ENCODE results near the gene ANKRD13C. TPM values are rescaled to one million over a fixed set of nuclear protein-coding genes. Genes with fewer than 3 reads are reported as not detected.

The ANKRD13C gene
- total RNA-seq, result 30.2 TPM

GRCh38 chr1:70354332-70355110 is at the start of gene ANKRD13C:
ANKRD13C (minus strand) TSS chr1:70354722; CDS start chr1:70354408, 314 bp downstream.
- H3K4me1 ChIP-seq, result peaks cover 3 to 34% of the 10 kb centered on the region in 2 donors
- DNase-seq (ENCODE audit: low spot score in 2 of 2), result peak; percentile 86 to 98
- intact Hi-C loops (cut with DNase I), result loop anchor here (1.0 to 10.0 kb wide), 5 partner anchors 57 to 728 kb away; partner anchors contain the start of genes CTH, LRRC40, PTGER3 and SRSF11

DNA sequence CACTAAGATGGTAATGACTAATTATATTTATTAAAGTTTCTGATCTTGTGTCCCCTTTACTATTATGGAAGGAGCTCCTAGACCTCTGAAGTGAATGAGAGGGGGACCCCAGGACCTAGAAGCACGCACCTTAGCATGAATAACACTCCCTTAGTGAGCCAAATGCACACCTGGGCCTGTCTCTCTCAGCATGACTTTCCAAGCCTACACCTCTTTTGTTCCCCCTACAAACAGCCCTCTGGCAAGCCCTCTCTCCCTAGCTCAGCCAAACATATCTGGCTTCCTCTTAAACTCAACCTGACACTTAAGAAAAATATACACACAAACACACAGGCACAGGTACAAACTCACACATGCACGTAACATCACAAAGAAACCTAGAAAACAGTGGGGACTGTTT is 49.2 kb upstream of the ANKRD13C start:
- no peaks in the 10 kb centered on the region for H3K9me3 ChIP-seq
- intact Hi-C loops (cut with DNase I), result no loop called here
- no peaks in the 10 kb centered on the region for H3K27me3 ChIP-seq

More at GRCh38 chr1:70354332-70355110, at the start of gene ANKRD13C:
- no peak for TF ChIP-seq CTCF (IDR thresholded peaks at IDR 0.05)
- Histone ChIP-seq H3K9me3 (no peaks in the 10 kb centered on the region), H3K4me3 (peak within 1 kb of the TSS; percentile 82 to 92), H3K27me3 (no peaks in the 10 kb centered on the region), H3K27ac (peak within 1 kb of the TSS; percentile 91 to 96), H3K36me3 (peaks cover 0 to 7% of the 10 kb centered on the region in 2 donors)

DNA sequence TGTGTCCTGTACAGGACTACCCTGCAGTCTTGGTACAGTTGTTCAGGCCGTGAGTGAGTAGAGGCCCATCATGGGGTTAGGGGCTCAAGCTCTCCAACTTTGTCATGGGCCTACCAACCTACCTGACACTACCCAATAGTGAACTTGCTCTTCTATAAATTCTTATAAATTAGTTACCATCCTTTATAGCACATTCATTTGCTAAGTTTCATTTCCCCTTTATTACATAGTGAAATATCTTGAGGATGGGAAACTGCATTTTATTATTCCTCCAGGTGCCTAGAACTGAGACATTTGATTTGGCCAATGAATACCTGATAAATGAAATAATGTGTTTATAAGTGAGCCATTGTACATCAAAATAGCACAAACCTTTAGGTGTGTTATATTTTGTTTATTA is 47.5 kb upstream of the ANKRD13C start:
- Histone ChIP-seq H3K27ac (no peak overlapping the region), H3K4me3 (no peak overlapping the region), H3K9me3 (no peaks in the 10 kb centered on the region), H3K27me3 (no peaks in the 10 kb centered on the region), H3K36me3 (no peaks in the 10 kb centered on the region), H3K4me1 (no peaks in the 10 kb centered on the region)
- intact Hi-C loops (cut with DNase I), result no loop called here
- no peak for TF ChIP-seq CTCF (IDR thresholded peaks at IDR 0.05)
- no peak for DNase-seq (ENCODE audit: low spot score in 2 of 2)

More for the DNA sequence above, 49.2 kb upstream of the ANKRD13C start:
- H3K36me3 ChIP-seq, result no peaks in the 10 kb centered on the region
- no peak overlapping the region for H3K27ac ChIP-seq
- H3K4me1 ChIP-seq, result no peaks in the 10 kb centered on the region
- H3K4me3 ChIP-seq, result no peak overlapping the region
- DNase-seq (ENCODE audit: low spot score in 2 of 2), result no peak
- TF ChIP-seq CTCF (IDR thresholded peaks at IDR 0.05), result no peak

GRCh38 chr1:70400335-70400734 is 45.8 kb upstream of the ANKRD13C start:
- Histone ChIP-seq H3K27me3 (no peaks in the 10 kb centered on the region), H3K36me3 (no peaks in the 10 kb centered on the region), H3K9me3 (no peaks in the 10 kb centered on the region), H3K27ac (no peak overlapping the region), H3K4me3 (no peak overlapping the region), H3K4me1 (no peaks in the 10 kb centered on the region)
- DNase-seq (ENCODE audit: low spot score in 2 of 2), result no peak
- intact Hi-C loops (cut with DNase I), result no loop called here
- TF ChIP-seq CTCF (IDR thresholded peaks at IDR 0.05), result no peak

GRCh38 chr1:70397013-70397412 is 42.5 kb upstream of the ANKRD13C start:
- DNase-seq (ENCODE audit: low spot score in 2 of 2), result no peak

More at GRCh38 chr1:70397013-70397412, 42.5 kb upstream of the ANKRD13C start:
- Histone ChIP-seq H3K4me3 (no peak overlapping the region), H3K36me3 (no peaks in the 10 kb centered on the region), H3K9me3 (no peaks in the 10 kb centered on the region), H3K27ac (no peak overlapping the region), H3K4me1 (no peaks in the 10 kb centered on the region), H3K27me3 (no peaks in the 10 kb centered on the region)
- intact Hi-C loops (cut with DNase I), result no loop called here
- no peak for TF ChIP-seq CTCF (IDR thresholded peaks at IDR 0.05)
